GM18870 (cell line): ENCODE data around the gene GRK6.
"Not testable (repeated sequence)": the region's sequence is repeated elsewhere in the genome, so short reads cannot be mapped to it uniquely, and the experiment has no call there.

Experiments used
- ATAC-seq: cut with Tn5 transposase; IDR thresholded peaks from one replicate; pipeline ENCODE4 v1.9.1; 2021; ENCODE audit warnings: moderate library complexity; ENCODE audit not compliant: unreplicated experiment

The GRK6 gene

GRCh38 chr5:177397875-177398390 lies 28.5 kb upstream of the GRK6 start:
- ATAC-seq = no peak

- no peak for ATAC-seq
These were observed 26.2 kb upstream of the GRK6 start, which contains the start of gene PFN3 for GRCh38 chr5:177399997-177400868. PFN3 (minus strand) TSS chr5:177400661; CDS start chr5:177400576, 85 bp downstream.

GRCh38 chr5:177402271-177403043 lies 24.0 kb upstream of the GRK6 start:
- no peak for ATAC-seq

- ATAC-seq = peak; percentile 27
These were observed 23.2 kb upstream of the GRK6 start for GRCh38 chr5:177403102-177403791.

GRCh38 chr5:177403792-177404640 lies 22.5 kb upstream of the GRK6 start:
- ATAC-seq = peak; percentile 63

- no peak for ATAC-seq
These were observed 21.8 kb upstream of the GRK6 start for GRCh38 chr5:177404641-177405179.

- no peak for ATAC-seq
These were observed 21.2 kb upstream of the GRK6 start for GRCh38 chr5:177405312-177405711.

GRCh38 chr5:177405805-177406204 lies 20.7 kb upstream of the GRK6 start:
- no peak for ATAC-seq

GRCh38 chr5:177409043-177409801 lies 17.3 kb upstream of the GRK6 start, which contains the start of gene F12:
F12 (minus strand) TSS chr5:177409564; CDS start chr5:177409527, 37 bp downstream.
- no peak for ATAC-seq

GRCh38 chr5:177410575-177410974 lies 15.9 kb upstream of the GRK6 start:
- ATAC-seq = no peak

GRCh38 chr5:177412603-177413233 lies 13.8 kb upstream of the GRK6 start:
- peak; percentile 79 for ATAC-seq

GRCh38 chr5:177414481-177414880 lies 12.0 kb upstream of the GRK6 start:
- no peak for ATAC-seq

GRCh38 chr5:177417081-177417480 lies 9.4 kb upstream of the GRK6 start:
- ATAC-seq = not testable (repeated sequence)

- ATAC-seq = no peak
These were observed 7.4 kb upstream of the GRK6 start for GRCh38 chr5:177419046-177419445.

- not testable (repeated sequence) for ATAC-seq
These were observed 6.0 kb upstream of the GRK6 start for GRCh38 chr5:177420472-177420871.

GRCh38 chr5:177421062-177421798 lies 5.2 kb upstream of the GRK6 start:
- ATAC-seq = no peak

GRCh38 chr5:177423671-177424070 lies 2.8 kb upstream of the GRK6 start:
- ATAC-seq = no peak
